Neural crest cell (in vitro differentiated cells): ENCODE results near the gene SPNS3. TPM values are rescaled to one million over a fixed set of nuclear protein-coding genes. Genes with fewer than 3 reads are reported as not detected.
A peak's percentile ranks its signal among the peaks of the same experiment; 100 is the strongest.

Experiments
- DNase-seq: peaks from one replicate; pipeline ENCODE4 v3.0.0; 2021; ENCODE audit warnings: low read depth, mixed read lengths, low spot score
- H3K27ac Mint-ChIP-seq: one replicate; pipeline ENCODE4 v1.8.0; 2021; ENCODE audit warnings: mild to moderate bottlenecking, mixed read lengths; ENCODE audit not compliant: unreplicated experiment
- H3K27me3 Mint-ChIP-seq: 2 replicates; pipeline ENCODE4 v1.8.0; 2021; ENCODE audit warnings: low read depth, mild to moderate bottlenecking, mixed read lengths
- H3K36me3 Mint-ChIP-seq: 2 replicates; pipeline ENCODE4 v1.8.0; 2021; ENCODE audit warnings: low read depth, mild to moderate bottlenecking, mixed read lengths
- H3K4me1 Mint-ChIP-seq: 2 replicates; pipeline ENCODE4 v1.8.0; 2021; ENCODE audit warnings: mixed read lengths
- H3K4me3 Mint-ChIP-seq: one replicate; pipeline ENCODE4 v1.8.0; 2021; ENCODE audit warnings: mild to moderate bottlenecking, mixed read lengths
- H3K9me3 Mint-ChIP-seq: 2 replicates; pipeline ENCODE4 v1.8.0; 2021; ENCODE audit warnings: mixed read lengths
- total RNA-seq: library from RNA; stranded (reverse); gene quantifications from 2 replicates; pipeline ENCODE4 v1.2.1, GENCODE V29; 2021
- TF ChIP-seq, protein P1 (sequence below): fragments of 200-600 bp; sonication (generic); conservative IDR thresholded peaks from 2 replicates; pipeline ENCODE4 v1.5.0; 2021; ENCODE audit warnings: antibody characterized with exemption, mild to moderate bottlenecking

Gene SPNS3
- total RNA-seq, 1 donor from 2014 or later = not detected

DNA sequence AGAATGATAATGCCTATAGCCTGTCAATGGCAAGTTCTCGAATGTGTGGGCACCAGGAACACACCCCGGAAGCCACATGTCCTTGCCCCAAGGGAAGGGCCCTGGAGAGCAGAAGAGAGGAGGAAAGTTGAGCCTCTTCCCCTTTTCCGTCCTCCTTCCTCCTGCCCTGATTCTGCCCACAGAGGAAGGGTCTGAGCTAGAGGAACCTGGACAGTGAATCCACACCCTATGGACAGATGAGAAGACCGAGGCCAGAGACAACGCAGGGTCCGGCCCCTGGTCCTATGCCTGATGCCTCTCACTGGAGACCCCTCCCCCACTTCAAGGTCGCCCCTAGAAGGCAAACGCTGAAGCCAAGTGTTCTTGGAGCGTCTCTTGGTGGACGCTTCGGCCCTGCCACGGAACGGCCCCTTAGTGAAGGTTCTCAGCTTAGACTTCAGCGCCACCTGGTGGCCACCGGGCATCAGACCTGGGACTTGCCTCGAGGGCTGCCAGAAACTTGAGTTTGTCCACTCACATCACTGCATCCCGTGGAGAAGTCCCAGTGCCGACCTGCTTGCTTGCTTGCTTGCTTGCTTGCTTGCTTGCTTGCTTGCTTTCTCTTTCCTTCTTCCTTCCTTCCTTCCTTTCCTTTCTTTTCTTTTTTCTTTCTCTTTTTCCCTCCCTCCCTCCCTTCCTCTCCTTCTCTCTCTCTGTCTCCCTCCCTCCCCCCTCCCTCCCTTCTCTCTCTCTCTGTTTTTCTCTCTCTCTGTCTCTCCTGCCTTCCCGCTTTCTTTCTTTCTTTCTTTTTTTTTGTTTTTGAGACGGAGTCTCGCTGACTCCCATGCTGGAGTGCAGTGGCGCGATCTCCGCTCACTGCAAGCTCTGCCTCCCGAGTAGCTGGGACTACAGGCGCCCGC, 20.6 kb upstream of the SPNS3 start:
- peaks cover 3% of the 10 kb centered on the region for H3K4me1 Mint-ChIP-seq
- DNase-seq = peak; percentile 97
- no peaks in the 10 kb centered on the region for H3K27me3 Mint-ChIP-seq
- no peak overlapping the region for H3K4me3 Mint-ChIP-seq
- peak overlapping the region; percentile 12 for H3K27ac Mint-ChIP-seq
- H3K9me3 Mint-ChIP-seq = no peaks in the 10 kb centered on the region
- no peaks in the 10 kb centered on the region for H3K36me3 Mint-ChIP-seq
- TF ChIP-seq, protein P1, sequence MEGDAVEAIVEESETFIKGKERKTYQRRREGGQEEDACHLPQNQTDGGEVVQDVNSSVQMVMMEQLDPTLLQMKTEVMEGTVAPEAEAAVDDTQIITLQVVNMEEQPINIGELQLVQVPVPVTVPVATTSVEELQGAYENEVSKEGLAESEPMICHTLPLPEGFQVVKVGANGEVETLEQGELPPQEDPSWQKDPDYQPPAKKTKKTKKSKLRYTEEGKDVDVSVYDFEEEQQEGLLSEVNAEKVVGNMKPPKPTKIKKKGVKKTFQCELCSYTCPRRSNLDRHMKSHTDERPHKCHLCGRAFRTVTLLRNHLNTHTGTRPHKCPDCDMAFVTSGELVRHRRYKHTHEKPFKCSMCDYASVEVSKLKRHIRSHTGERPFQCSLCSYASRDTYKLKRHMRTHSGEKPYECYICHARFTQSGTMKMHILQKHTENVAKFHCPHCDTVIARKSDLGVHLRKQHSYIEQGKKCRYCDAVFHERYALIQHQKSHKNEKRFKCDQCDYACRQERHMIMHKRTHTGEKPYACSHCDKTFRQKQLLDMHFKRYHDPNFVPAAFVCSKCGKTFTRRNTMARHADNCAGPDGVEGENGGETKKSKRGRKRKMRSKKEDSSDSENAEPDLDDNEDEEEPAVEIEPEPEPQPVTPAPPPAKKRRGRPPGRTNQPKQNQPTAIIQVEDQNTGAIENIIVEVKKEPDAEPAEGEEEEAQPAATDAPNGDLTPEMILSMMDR = peak; percentile 94

DNA sequence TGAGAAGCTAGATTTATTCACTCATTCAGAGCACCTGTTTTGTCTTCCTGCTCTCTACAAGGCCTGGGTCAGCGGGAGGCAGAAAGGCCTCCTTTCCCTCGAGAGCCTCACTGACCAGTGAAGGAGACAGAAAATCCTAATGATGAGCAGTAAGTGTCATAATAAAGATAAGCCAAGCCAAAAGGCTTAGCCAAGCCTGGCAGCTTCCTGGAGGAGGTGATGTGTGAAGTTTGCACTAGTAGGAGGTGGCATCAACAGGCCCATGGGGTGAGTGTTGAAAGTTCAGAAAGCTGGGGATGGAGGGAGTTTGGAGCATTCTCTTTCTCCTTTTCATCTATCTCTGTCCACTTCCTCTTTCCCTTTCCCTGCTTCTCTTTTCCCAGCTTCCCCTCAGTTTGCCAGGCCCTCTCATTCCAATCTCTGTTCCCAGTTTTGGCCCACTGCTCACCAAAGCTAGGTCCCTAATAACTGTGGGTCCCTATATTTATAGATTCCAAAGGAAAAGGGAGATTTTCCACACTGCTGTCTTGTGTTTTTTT, 16.5 kb upstream of the SPNS3 start:
- Mint-ChIP-seq H3K9me3 (no peaks in the 10 kb centered on the region), H3K36me3 (no peaks in the 10 kb centered on the region), H3K27me3 (no peaks in the 10 kb centered on the region), H3K4me3 (no peak overlapping the region), H3K4me1 (peaks cover 3% of the 10 kb centered on the region), H3K27ac (peak overlapping the region; percentile 8)
- TF ChIP-seq, protein P1 = no peak
- DNase-seq = no peak

DNA sequence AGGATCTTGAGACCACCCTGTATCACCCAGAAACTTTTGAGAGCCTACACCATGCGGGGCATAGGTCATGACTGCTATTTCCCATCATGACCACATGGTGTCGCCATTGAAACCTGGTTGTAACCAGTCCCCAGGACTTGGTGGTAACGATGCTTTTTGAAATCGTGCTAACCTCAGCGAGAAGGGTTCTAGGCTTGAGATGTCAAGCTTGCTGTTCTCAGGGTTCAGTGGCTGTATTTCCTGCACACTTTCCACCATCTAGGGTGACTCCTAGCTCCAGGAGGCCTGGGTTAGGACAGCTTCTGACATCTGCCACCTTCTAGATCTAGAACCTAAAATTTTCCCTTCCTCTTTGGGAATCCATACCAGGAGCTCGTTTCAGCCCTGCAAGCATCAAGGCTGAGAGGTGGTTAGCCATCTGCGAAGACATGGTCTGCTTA, 13.0 kb upstream of the SPNS3 start:
- Mint-ChIP-seq H3K27ac (no peak overlapping the region), H3K4me3 (no peak overlapping the region), H3K9me3 (no peaks in the 10 kb centered on the region), H3K27me3 (no peaks in the 10 kb centered on the region), H3K4me1 (peaks cover 4% of the 10 kb centered on the region), H3K36me3 (no peaks in the 10 kb centered on the region)
- DNase-seq = peak; percentile 58
- TF ChIP-seq, protein P1 = peak; percentile 86

DNA sequence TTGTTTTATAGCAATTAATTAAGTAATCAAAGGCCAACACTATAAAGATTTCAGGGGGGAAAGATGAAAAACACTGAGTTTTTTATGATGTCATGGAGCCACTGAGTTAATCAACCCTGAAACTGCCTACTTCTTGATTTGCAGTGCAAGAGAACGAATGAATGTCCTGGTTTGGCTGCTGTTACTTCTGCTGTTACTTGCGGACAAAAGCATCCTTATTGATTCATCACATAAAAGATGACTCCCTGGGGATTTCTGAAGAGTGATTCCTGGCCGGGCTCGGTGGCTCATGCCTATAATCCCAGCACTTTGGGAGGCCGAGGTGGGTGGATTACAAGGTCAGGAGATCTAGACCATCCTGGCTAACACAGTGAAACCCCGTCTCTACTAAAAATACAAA, 10.9 kb upstream of the SPNS3 start:
- DNase-seq = no peak
- TF ChIP-seq, protein P1 = no peak
- Mint-ChIP-seq H3K4me3 (no peak overlapping the region), H3K27me3 (no peaks in the 10 kb centered on the region), H3K36me3 (no peaks in the 10 kb centered on the region), H3K4me1 (peaks cover 4% of the 10 kb centered on the region), H3K27ac (no peak overlapping the region), H3K9me3 (no peaks in the 10 kb centered on the region)

DNA sequence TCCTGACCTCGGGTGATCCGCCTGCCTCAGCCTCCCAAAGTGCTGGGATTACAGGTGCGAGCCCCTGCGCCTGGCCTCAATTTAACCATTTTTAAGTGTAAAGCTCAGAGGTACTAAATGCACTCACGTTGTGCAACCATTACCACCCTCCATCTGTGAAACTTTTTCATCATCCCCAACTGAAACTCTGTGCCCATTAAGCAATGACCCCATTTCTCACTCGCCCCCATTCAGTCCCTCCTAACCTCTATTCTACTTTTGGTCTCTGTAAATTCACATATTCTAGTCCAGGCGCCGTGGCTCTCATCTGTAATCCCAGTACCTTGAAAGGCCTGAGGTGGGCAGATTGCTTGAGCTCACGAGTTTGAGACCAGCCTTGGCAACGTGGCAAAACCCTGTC, 8.3 kb upstream of the SPNS3 start:
- Mint-ChIP-seq H3K9me3 (no peaks in the 10 kb centered on the region), H3K27ac (no peak overlapping the region), H3K36me3 (no peaks in the 10 kb centered on the region), H3K4me3 (no peak overlapping the region), H3K4me1 (peaks cover 4% of the 10 kb centered on the region), H3K27me3 (no peaks in the 10 kb centered on the region)
- no peak for DNase-seq
- TF ChIP-seq, protein P1 = no peak
